DND-41 (cell line): ENCODE results near the gene NUDT6.

ENCODE experiments used
- ATAC-seq: fragments of 200-7000 bp; cut with Tn5 transposase; 3 replicates; pipeline ENCODE4 v1.9.1; 2021; ENCODE audit warnings: low read depth; ENCODE audit not compliant: insufficient read depth
- DNase-seq: peaks from one replicate; pipeline ENCODE4 v3.0.0-alpha.2; 2020
- H2AFZ ChIP-seq: 2 replicates; pipeline ENCODE4 v1.6.0; 2012; ENCODE audit warnings: low read depth, low read length
- H3K27ac ChIP-seq: 2 replicates; pipeline ENCODE4 v1.5.1; 2012; ENCODE audit warnings: low read length, inconsistent platforms
- H3K27me3 ChIP-seq: fragments of 200-600 bp; sonication (generic); 2 replicates; pipeline ENCODE4 v1.6.0; 2012; ENCODE audit warnings: low read length, mild to moderate bottlenecking, inconsistent platforms; ENCODE audit not compliant: insufficient read depth, poor library complexity
- H3K36me3 ChIP-seq: 2 replicates; pipeline ENCODE4 v1.5.1; 2012; ENCODE audit warnings: low read length, inconsistent platforms; ENCODE audit not compliant: insufficient read depth
- H3K4me1 ChIP-seq: 2 replicates; pipeline ENCODE4 v1.5.1; 2012; ENCODE audit warnings: mild to moderate bottlenecking, low read length; ENCODE audit not compliant: insufficient read depth
- H3K4me2 ChIP-seq: 2 replicates; pipeline ENCODE4 v1.6.0; 2012; ENCODE audit warnings: mild to moderate bottlenecking, moderate library complexity, low read length, inconsistent platforms; ENCODE audit not compliant: insufficient read depth
- H3K4me3 ChIP-seq, 2 experiments: fragments of 200-600 bp in 1 of 2; shearing (Covaris generic) in 1 of 2; 2 replicates each; pipeline ENCODE4 v1.5.1; 2012 to 2016; ENCODE audit warnings: inconsistent platforms in 2 of 2, low read length in 2 of 2, mild to moderate bottlenecking in 2 of 2, low read depth in 1 of 2, moderate library complexity in 1 of 2
- H3K79me2 ChIP-seq: 2 replicates; pipeline ENCODE4 v1.6.0; 2012; ENCODE audit warnings: low read length, inconsistent platforms; ENCODE audit not compliant: insufficient read depth
- H3K9ac ChIP-seq: 2 replicates; pipeline ENCODE4 v1.6.0; 2012; ENCODE audit warnings: low read depth, mild to moderate bottlenecking, inconsistent platforms, low read length, moderate library complexity
- H3K9me3 ChIP-seq: 2 replicates; pipeline ENCODE4 v1.5.1; 2012; ENCODE audit warnings: low read length, moderate library complexity, mild to moderate bottlenecking, inconsistent platforms; ENCODE audit not compliant: insufficient read depth, severe bottlenecking
- H4K20me1 ChIP-seq: 2 replicates; pipeline ENCODE4 v1.6.0; 2012; ENCODE audit warnings: low read length; ENCODE audit not compliant: insufficient read depth
- EZH2 ChIP-seq: IDR thresholded peaks from 3 replicates; pipeline ENCODE4 v1.6.1; 2012; ENCODE audit warnings: borderline replicate concordance, low read depth, mild to moderate bottlenecking, moderate library complexity, low read length, inconsistent platforms; ENCODE audit not compliant: severe bottlenecking
- TF ChIP-seq, protein P1 (sequence below): IDR thresholded peaks from 2 replicates; pipeline ENCODE4 v1.5.1; 2012; ENCODE audit warnings: borderline replicate concordance, low read length, moderate library complexity, mild to moderate bottlenecking; ENCODE audit not compliant: poor library complexity, severe bottlenecking; ENCODE audit errors: extremely low read depth

The NUDT6 gene

GRCh38 chr4:122959441-122959840 is 37.0 kb upstream of the NUDT6 start:
- H3K9me3 ChIP-seq: no peaks in the 10 kb centered on the region
- H2AFZ ChIP-seq: no peak overlapping the region
- no peaks in the 10 kb centered on the region for H3K27me3 ChIP-seq
- no peaks in the 10 kb centered on the region for H4K20me1 ChIP-seq
- H3K36me3 ChIP-seq: peaks cover 26% of the 10 kb centered on the region
- H3K4me2 ChIP-seq: no peak overlapping the region
- no peaks in the 10 kb centered on the region for H3K79me2 ChIP-seq
- no peak overlapping the region for H3K27ac ChIP-seq
- no peak overlapping the region for H3K9ac ChIP-seq
- no peaks in the 10 kb centered on the region for H3K4me1 ChIP-seq
- TF ChIP-seq EZH2: no peak
- TF ChIP-seq, protein P1, sequence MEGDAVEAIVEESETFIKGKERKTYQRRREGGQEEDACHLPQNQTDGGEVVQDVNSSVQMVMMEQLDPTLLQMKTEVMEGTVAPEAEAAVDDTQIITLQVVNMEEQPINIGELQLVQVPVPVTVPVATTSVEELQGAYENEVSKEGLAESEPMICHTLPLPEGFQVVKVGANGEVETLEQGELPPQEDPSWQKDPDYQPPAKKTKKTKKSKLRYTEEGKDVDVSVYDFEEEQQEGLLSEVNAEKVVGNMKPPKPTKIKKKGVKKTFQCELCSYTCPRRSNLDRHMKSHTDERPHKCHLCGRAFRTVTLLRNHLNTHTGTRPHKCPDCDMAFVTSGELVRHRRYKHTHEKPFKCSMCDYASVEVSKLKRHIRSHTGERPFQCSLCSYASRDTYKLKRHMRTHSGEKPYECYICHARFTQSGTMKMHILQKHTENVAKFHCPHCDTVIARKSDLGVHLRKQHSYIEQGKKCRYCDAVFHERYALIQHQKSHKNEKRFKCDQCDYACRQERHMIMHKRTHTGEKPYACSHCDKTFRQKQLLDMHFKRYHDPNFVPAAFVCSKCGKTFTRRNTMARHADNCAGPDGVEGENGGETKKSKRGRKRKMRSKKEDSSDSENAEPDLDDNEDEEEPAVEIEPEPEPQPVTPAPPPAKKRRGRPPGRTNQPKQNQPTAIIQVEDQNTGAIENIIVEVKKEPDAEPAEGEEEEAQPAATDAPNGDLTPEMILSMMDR: no peak
- H3K4me3 ChIP-seq: no peak overlapping the region
- no peak for DNase-seq
- no peak for ATAC-seq

DNA sequence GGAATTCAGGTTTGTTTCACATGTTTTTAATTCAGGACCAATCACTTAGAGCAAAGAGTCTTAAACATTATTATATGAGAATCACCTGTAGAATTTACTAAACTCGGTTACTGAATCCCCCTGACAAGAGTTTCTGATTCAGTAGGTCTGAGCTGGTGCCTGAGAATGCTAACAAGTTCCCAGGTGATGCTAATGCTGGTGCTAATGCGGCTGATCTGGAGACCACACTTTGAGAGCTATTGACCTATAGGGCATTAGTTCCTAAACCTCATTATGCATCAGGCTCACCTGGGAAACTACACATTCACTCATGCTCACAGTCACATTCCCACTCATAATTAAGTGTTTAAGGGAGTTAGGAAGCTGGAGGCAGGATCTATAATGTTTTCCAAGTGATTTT is 36.1 kb upstream of the NUDT6 start:
- no peak for ATAC-seq

GRCh38 chr4:122953924-122954323 is 31.5 kb upstream of the NUDT6 start:
- Histone ChIP-seq H3K36me3 (peaks cover 71% of the 10 kb centered on the region), H3K27ac (no peak overlapping the region), H3K4me2 (no peak overlapping the region), H4K20me1 (no peaks in the 10 kb centered on the region), H3K27me3 (no peaks in the 10 kb centered on the region), H3K79me2 (no peaks in the 10 kb centered on the region), H3K9me3 (no peaks in the 10 kb centered on the region), H3K4me1 (no peaks in the 10 kb centered on the region), H3K4me3 (no peak overlapping the region), H2AFZ (no peak overlapping the region), H3K9ac (no peak overlapping the region)
- no peak for DNase-seq
- ATAC-seq: no peak
- no peak for TF ChIP-seq EZH2

More for the DNA sequence above, 36.1 kb upstream of the NUDT6 start:
- peaks cover 35% of the 10 kb centered on the region for H3K36me3 ChIP-seq
- H3K79me2 ChIP-seq: no peaks in the 10 kb centered on the region
- no peak overlapping the region for H3K4me2 ChIP-seq
- H3K27ac ChIP-seq: no peak overlapping the region
- no peaks in the 10 kb centered on the region for H3K27me3 ChIP-seq
- DNase-seq: no peak
- no peaks in the 10 kb centered on the region for H3K4me1 ChIP-seq
- H3K9ac ChIP-seq: no peak overlapping the region
- H3K4me3 ChIP-seq: no peak overlapping the region
- H2AFZ ChIP-seq: no peak overlapping the region
- no peak for TF ChIP-seq EZH2
- TF ChIP-seq, protein P1: no peak
- no peaks in the 10 kb centered on the region for H4K20me1 ChIP-seq
- H3K9me3 ChIP-seq: no peaks in the 10 kb centered on the region

GRCh38 chr4:122952028-122952427 is 29.6 kb upstream of the NUDT6 start:
- TF ChIP-seq EZH2: no peak
- TF ChIP-seq, protein P1: no peak
- H3K79me2 ChIP-seq: no peaks in the 10 kb centered on the region
- H3K27ac ChIP-seq: no peak overlapping the region
- no peaks in the 10 kb centered on the region for H3K27me3 ChIP-seq
- no peaks in the 10 kb centered on the region for H3K9me3 ChIP-seq
- ATAC-seq: no peak
- no peaks in the 10 kb centered on the region for H4K20me1 ChIP-seq
- no peaks in the 10 kb centered on the region for H3K4me1 ChIP-seq
- DNase-seq: no peak
- no peak overlapping the region for H3K4me2 ChIP-seq
- H3K9ac ChIP-seq: no peak overlapping the region
- H3K36me3 ChIP-seq: peaks cover 78% of the 10 kb centered on the region
- H3K4me3 ChIP-seq: no peak overlapping the region
- H2AFZ ChIP-seq: no peak overlapping the region
